ENCODE data around the gene PRPF6.
"Not testable (repeated sequence)": the region's sequence is repeated elsewhere in the genome, so short reads cannot be mapped to it uniquely, and the experiment has no call there.

Gene PRPF6

DNA sequence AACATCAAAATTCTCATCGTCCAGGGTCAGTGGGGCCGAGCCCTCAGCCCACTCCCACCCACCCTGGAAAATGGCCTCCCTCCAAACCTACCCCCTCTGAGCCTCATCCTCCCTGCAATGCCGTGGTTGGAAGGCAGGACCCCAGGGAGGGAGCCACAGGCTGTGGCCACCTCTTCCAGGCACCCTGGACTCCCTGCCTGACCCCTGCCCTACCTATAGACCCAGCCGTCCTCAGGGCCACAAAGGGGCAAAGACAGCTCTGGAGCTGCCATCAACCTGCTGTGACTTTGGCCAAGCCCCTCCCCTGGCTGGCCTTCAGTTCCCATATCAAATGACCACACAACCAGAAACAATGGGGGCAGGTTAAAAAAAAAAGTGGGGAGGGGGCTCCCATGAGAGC lies 22.5 kb upstream of the PRPF6 start:
- no peak overlapping the region for H3K4me3 ChIP-seq (ENCODE audit: low read depth, low read length)

DNA sequence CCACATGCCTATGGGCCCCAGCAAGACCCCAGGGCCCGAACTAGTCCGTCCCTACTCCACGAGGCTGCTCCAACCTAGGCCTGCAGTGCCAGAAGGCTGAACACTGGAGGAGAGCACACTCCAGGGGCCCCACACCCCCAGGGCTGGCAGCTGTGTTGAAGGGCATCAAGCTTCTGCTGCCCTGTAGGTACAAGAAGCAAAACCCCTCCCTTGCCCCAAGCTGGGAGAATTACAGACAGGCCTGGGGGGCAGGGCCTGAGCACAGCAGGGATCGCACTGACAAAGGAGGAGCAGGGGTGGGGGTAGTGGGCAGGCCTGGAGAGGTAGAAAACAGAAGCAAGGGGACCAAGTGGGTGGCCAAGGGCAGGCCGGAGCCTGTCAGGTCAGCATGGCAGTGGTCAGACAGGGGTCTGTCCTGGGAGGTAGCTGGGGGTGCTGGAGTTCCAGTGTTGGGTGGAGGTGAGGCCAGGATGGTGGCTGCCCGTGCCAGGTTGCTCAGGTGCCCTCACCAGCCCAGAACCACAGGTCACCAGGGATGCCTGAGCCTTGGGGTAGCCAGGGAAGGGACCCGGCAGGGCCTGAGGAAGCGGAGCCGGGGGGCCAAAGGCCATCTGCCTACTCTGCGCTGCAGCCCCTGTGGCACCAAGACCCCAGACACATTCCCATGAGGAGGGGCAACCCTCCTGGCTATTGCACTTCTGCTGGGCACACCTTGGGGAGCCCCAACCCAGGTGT lies 21.8 kb upstream of the PRPF6 start:
- H3K4me3 ChIP-seq (ENCODE audit: low read depth, low read length), result no peak overlapping the region
- TF ChIP-seq, protein P1, sequence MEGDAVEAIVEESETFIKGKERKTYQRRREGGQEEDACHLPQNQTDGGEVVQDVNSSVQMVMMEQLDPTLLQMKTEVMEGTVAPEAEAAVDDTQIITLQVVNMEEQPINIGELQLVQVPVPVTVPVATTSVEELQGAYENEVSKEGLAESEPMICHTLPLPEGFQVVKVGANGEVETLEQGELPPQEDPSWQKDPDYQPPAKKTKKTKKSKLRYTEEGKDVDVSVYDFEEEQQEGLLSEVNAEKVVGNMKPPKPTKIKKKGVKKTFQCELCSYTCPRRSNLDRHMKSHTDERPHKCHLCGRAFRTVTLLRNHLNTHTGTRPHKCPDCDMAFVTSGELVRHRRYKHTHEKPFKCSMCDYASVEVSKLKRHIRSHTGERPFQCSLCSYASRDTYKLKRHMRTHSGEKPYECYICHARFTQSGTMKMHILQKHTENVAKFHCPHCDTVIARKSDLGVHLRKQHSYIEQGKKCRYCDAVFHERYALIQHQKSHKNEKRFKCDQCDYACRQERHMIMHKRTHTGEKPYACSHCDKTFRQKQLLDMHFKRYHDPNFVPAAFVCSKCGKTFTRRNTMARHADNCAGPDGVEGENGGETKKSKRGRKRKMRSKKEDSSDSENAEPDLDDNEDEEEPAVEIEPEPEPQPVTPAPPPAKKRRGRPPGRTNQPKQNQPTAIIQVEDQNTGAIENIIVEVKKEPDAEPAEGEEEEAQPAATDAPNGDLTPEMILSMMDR (IDR thresholded peaks at IDR 0.05; ENCODE audit: borderline replicate concordance, insufficient read depth, low read depth, low read length), result no peak

More for the DNA sequence above, 22.5 kb upstream of the PRPF6 start:
- TF ChIP-seq, protein P1 (IDR thresholded peaks at IDR 0.05; ENCODE audit: borderline replicate concordance, insufficient read depth, low read depth, low read length), result no peak

DNA sequence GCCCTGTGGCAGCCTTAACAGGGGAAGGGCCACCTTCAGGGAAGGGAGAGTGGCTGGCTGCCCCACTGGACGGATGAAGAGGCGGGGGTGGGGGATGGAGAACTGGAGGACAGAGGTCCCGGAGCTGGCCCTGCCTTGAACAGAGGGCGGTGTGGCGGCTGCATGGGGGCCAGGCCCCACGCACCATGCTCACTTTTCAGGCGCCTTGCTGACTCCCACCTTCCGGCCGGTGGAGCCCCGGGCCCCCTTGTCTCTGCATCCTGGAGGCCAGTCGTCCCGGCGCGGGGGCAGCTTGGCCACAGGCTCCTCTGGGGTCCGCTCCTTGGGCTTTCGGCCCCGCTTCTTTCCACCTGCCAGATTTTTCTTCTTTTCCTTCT lies 21.2 kb upstream of the PRPF6 start:
- no peak overlapping the region for H3K4me3 ChIP-seq (ENCODE audit: low read depth, low read length)
- TF ChIP-seq, protein P1 (IDR thresholded peaks at IDR 0.05; ENCODE audit: borderline replicate concordance, insufficient read depth, low read depth, low read length), result no peak

DNA sequence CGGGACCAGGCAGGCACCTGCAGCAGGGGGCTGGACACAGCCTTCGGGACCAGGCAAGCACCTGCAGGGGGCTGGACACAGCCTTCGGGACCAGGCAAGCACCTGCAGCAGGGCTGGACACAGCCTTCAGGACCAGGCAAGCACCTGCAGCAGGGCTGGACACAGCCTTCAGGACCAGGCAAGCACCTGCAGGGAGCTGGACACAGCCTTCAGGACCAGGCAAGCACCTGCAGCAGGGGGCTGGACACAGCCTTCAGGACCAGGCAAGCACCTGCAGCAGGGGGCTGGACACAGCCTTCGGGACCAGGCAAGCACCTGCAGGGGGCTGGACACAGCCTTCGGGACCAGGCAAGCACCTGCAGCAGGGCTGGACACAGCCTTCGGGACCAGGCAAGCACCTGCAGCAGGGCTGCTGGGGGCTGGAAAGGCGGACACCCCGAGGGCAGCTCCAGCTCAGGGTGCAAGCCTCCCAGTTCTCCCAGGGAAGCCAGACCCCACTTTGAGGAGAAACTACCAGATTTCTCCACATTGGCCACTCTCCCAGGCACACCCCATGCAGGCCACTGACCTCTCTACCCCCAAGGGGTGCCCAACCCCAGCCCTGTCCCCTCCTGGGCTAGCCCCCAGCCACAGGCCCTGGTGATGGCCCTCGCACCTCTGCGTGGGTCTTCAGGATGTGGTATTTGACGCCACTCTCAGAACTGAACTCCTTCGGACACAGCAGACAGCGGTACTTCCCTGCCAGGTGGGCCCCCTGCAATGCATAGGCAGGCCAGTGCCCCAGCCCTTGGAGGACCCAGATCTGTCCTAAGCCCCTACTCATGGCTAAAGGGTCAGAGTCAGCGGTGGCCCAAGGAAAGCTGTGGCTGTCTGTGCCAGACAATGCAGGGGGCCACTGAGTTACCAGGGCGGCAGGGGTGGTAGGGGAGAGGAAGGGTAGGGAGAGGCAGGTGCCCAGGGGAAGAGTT lies 20.0 kb upstream of the PRPF6 start:
- not testable (repeated sequence) for H3K4me3 ChIP-seq (ENCODE audit: low read depth, low read length)

DNA sequence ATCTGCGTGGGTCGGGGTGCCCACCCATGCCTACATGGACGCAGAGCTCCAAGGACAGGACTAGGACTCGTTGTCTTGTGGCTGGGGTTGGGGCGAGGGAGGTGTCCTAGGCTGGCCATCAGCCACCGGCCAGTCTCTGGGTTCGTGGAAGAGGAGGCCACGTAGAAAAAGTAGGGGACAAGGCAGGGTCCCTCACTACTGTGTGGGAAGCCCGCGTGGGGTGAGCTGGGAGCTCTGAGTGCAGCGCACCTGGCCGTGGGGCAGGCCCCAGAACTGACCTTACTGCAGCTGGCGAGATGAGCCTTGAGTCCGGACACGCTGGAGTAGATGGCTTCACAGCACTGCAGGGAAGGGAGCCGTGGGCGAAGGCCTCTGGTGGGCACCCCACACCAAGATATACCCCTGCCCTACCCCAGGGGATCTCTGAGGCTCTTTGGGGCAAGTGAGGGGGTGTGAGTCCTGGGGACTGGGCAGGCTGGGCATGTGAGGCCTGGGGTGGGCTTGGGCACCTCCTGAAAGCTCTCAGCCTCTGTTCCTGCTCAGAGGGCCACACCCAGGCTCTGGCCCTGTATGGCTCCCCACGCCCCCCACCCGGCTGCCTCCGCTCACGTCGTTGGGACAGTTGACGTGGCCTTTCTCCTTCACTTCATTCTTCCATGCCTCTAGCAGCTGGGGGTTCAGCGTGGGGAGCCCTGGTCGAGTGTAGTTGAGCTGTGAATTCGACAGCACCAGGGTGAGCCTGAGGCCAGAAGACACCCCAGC lies 19.1 kb upstream of the PRPF6 start:
- H3K4me3 ChIP-seq (ENCODE audit: low read depth, low read length), result no peak overlapping the region
- TF ChIP-seq, protein P1 (IDR thresholded peaks at IDR 0.05; ENCODE audit: borderline replicate concordance, insufficient read depth, low read depth, low read length), result no peak

DNA sequence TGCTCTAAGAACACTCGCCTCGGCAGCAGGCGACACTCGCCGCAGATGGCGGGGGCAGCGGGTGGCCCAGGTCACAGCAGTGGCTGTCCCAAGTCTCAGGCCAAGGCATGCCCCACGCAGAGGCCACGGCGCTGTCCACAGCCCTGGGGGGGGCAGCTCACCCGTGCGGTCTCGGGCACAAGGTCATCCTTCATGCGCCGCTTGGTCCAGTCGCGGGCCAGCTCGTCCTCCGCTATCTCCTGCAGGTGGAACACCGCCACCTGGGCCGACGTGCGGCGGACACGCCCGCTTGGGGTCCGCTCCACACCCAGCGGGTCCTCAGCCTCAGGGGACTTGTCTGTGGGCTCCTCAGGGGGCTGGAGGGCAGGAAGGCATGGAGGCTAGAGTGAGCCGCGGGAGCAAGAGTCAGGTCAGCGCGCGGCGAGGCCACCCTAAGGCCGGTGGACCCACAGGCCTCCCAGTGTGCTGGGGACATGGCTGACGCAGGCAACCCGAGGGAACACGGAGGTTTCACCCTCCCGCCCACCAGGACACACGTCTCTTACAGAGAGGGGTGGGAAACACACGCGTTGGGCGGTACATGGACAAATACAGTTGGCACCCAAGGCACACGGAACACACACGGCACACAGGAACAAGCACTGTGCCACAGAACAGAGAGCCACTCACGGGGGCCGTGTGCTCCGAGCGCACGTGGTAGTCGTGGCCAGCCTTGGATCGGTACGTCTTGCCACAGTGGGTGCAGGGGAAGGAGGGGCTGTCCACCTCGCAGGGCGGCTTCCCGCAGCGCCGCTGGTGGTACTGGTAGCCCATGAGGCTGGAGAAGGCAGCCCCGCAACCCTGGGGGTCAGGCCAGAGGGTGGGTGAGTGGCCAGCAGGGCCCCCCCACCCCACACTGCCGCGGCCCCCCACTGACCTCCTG lies 18.2 kb upstream of the PRPF6 start:
- TF ChIP-seq, protein P1 (IDR thresholded peaks at IDR 0.05; ENCODE audit: borderline replicate concordance, insufficient read depth, low read depth, low read length), result no peak
- H3K4me3 ChIP-seq (ENCODE audit: low read depth, low read length), result no peak overlapping the region
